GM18517 (cell line): ENCODE measurements around the gene LAMA5.

Experiments
- ATAC-seq: cut with Tn5 transposase; IDR thresholded peaks from one replicate; pipeline ENCODE4 v1.9.1; 2021; ENCODE audit warnings: mild to moderate bottlenecking, moderate library complexity; ENCODE audit not compliant: unreplicated experiment

LAMA5 gene

GRCh38 chr20:62330576-62331317 is 36.4 kb downstream of the LAMA5 start:
- ATAC-seq, result no peak

GRCh38 chr20:62329389-62330377 is 37.4 kb downstream of the LAMA5 start:
- ATAC-seq, result no peak

DNA sequence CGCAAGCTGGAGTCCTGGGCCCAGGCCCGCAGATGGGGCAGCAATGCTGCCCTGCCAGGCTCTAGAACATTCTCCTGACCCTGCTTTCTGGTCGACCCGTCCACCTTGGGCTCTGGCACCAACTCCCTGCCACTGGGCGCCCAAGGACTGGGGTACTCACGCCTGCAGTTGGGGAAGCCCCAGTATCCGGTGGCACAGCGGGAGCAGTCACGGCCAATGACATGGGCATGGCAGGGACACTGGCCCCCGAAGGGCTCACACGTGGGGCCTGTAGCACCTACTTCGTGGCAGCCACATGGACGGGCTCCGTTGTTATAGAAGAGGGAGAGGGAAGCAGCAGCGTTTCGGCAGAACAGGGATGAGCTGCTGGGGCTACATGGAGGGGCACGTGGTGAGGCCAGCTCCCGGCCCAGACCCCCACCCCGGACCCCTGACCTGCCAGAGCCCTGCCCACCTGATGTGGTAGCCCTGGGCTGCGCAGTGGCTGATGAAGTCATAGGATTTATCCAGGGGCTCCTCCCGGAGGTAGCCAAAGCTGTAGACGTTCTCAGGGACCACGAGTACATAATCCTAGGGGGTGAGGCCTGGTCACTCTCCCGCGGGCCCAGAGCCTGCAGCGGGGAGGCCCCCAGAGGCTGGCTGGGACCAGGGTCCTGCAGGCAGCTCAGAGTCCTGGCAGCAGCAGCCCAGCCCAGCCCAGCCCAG is 38.3 kb downstream of the LAMA5 start:
- no peak for ATAC-seq

GRCh38 chr20:62327726-62328495 is 39.2 kb downstream of the LAMA5 start:
- no peak for ATAC-seq

- no peak for ATAC-seq
Measured at GRCh38 chr20:62326959-62327725, 40.0 kb downstream of the LAMA5 start.

GRCh38 chr20:62326559-62326958 is 40.6 kb downstream of the LAMA5 start:
- ATAC-seq, result no peak

- ATAC-seq, result no peak
Measured at GRCh38 chr20:62325172-62325905, 41.8 kb downstream of the LAMA5 start.

DNA sequence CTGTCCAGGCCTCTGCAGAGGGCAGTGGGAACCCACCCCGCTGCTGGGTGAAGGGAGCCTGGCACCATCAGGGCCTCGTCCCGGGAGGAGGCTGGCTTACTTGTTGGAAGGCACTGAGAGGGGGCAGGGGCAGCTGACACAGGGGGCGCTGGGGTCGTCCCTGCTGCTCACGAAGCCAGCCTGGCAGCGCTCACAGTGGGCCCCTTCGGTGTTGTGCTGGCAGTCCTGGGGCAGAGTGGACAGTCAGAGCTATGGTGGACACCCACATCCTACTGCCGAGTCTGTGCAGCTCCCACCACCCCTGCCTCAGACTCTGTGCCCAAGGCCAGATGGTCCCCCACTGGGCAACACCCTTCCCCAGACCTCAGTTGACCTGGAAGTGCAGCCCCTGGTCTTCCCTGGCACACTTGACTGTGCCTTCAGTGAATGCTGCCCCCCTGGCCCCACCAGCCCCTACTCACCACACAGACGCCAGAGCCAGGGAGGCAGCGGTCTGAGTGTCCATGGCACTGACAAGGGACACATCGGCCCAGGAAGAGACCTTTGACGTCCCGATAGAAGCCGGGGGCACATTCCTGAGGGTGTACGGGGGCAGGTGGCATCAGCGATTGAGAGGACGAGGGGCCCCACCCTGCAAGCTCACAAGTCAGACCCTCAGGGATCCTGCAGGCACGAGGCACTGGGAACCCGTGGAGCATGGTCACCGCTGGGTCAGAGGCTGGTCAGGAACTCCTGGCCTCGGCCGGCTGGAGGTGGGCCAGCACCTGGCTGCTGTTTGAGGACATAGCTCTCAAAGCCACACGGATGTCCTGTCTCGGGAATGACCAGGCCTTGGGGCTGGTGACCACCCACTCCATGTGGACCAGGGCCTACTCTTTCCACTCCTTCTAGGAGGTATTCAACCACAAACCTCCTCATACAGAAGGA is 42.9 kb downstream of the LAMA5 start:
- no peak for ATAC-seq

DNA sequence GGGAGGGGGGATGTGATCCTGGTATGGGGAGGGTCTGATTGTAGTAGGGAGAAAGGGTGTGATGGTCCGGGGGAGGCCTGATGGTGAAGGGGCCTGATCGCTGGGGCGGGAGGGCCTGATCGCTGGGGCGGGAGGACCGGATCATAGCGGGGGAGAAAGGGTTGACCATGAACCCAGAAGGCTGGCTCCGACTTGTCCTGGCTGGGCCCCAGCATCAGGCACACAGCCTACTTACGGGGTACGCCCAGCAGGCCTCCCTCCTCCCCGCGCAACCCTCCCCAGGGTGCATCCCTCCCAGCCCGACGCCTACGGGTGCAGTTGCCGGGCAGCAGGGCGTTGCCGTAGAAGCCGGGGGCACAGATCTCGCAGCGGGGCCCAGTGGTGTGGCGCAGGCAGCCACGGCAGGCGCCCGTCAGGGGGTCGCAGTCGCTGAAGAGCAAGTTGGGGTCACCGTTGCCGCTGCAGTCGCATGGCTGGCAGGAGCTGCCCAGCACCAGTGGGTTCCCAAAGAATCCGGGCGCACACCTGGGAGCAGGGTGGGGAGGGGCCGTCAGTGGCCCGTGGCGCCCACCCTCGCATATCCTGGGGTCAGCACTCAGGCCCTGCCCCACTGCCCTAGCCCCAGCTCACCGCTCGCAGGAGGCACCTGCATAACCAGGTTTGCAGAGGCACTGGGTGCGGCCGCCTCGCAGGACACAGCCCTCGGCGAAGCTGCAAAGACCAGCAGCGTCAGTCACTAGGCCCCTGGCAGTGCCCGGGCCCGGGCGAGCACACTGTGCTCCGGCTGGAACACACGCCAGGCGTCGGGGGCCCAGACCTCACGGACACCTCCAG is 43.7 kb downstream of the LAMA5 start:
- no peak for ATAC-seq

GRCh38 chr20:62322492-62323041 is 44.5 kb downstream of the LAMA5 start:
- no peak for ATAC-seq

DNA sequence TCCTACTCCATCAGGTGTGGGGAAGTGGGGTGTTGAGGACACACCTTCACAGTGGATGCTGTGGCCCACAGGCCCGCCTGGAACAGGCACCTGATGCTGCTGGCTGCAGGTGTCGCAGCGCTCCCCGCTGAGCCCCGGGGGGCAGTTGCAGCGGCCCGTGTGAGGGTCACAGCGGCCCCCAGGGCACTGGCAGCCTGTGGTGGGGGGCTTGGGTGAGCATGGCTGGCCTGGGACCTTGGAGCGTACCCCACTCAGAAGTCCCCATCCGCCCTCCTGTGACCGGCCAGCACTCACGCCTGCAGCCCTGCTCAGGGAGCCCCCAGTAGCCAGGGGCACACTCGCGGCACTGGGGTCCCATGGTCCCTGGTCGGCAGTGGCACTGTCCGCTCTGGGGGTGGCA is 45.1 kb downstream of the LAMA5 start:
- ATAC-seq, result no peak

DNA sequence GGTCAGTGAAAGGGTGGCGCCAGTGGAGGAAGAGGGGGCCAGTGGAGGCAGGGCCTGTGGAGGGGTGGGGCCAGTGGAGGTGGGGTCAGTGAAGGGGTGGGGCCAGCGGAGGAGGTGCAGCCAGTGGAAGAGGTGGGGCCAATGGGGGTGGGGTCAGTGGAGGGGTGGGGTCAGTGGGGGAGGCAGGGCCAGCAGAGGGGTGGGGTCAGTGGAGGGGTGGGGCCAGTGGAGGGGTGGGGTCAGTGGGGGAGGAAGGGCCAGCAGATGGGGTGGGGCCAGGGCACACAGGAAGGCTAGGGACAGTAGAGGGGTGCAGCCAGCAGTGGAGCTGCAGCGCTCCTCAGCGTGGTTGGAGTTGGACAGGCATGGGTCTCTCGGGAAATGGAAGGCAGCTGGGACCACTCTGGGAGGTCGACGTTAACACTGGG is 45.6 kb downstream of the LAMA5 start:
- no peak for ATAC-seq

- no peak for ATAC-seq
Measured at GRCh38 chr20:62320581-62321354, 46.3 kb downstream of the LAMA5 start.

DNA sequence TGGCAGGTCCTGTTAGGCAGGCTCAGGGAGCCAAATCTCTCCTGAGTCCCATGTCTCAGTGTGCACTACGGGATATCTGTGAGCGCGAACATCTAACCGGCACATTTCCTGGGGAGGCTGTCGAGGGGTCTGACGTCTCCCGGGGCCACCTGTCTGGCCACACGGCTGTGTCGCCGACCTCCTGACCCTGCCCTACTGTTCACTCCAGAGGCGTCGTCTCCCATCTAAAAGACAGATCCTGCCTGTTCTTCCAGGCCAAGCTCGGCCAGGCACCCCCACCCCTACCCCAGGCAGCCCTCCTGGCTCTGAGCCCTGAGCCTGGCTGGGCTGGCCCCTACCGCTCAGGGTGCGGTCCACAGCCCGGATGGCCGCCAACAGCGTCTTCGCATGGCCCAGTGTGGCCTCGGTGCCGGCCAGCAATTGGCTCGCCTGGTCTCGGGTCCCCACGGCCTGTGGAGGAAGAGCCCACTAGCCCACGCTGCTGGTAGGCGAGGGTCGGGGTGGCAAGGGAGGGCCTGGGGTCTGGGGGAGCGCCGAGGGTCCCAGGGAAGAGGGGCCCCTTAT is 47.7 kb downstream of the LAMA5 start:
- no peak for ATAC-seq

DNA sequence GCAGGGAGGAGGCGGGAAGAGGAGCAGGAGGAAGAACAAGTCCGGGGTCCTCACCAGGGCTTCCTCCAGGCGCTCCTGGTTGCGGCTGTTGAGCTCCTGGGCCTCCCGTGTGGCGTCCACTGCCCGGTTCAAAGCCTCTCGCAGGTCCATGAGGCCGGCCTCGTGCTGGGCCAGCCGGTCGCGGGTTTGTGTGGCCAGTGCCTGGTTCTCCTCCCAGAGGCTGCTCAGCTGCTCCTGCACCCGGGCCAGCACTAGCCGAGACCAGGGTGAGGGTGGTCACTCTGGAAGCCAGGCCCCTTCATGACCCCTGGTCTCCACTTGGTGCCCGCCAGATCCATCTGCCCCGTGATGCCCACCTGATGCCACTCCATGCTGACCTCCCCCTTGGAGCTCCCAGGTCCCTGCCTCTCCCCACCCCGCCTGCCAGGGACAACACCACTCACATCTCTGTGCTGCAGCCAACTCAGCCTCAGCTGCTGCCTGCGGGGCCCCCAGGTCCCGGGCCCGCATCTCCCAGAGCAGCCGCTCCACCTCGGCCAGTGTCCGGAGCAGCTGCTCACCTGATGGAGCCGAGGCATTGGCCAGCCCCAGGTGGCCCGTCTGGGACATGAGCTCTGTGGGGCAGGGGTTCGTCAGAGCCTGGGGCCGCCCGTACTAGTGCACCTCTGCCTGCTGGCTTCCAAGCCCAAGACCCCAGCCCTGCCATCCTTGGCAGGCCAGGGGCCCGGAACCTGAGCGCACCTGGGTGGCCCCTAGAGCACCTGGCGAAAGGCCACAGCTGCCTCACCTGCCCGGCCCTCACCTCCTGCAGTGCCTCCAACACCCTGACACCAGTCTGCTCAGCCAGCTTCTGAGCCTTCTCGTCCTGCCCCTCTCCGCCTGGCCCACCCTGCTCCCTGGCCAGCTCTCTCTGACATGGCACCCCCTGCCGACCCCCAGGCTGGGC is 48.4 kb downstream of the LAMA5 start:
- no peak for ATAC-seq
